ENCODE measurements around the gene CECR2.

The CECR2 gene

GRCh38 chr22:17359501-17359900, 9.8 kb upstream of the CECR2 start:
- H3K4me2 ChIP-seq (ENCODE audit: low read length), result no peak overlapping the region
- H3K4me1 ChIP-seq (ENCODE audit: control insufficient read depth in 1 of 2, insufficient read depth in 2 of 2, low read length in 2 of 2), result no peaks in the 10 kb centered on the region
- no peak overlapping the region for H3K27ac ChIP-seq (ENCODE audit: low read depth, low read length)
- H3K27me3 ChIP-seq (ENCODE audit: insufficient read depth, low read length), result no peaks in the 10 kb centered on the region
- H3K23ac ChIP-seq (ENCODE audit: low read length), result no peak overlapping the region
- H4K12ac ChIP-seq (ENCODE audit: low read depth, low read length), result no peak overlapping the region
- no peaks in the 10 kb centered on the region for H3K79me2 ChIP-seq (ENCODE audit: control insufficient read depth, insufficient read depth, low read length, poor library complexity)
- no CpG with 5 or more reads among the region's 4 CpGs for WGBS (ENCODE audit: extremely low coverage, insufficient coverage, insufficient read length)
- H2BK5ac ChIP-seq (ENCODE audit: low read depth, low read length, poor library complexity), result no peak overlapping the region
- no peak overlapping the region for H2BK12ac ChIP-seq (ENCODE audit: low read length)
- no peak overlapping the region for H3K4ac ChIP-seq (ENCODE audit: low read depth, low read length)
- H3K9ac ChIP-seq (ENCODE audit: low read length), result no peak overlapping the region
- no peak overlapping the region for H3K18ac ChIP-seq (ENCODE audit: low read length)
- no peak overlapping the region for H4K91ac ChIP-seq (ENCODE audit: low read depth, low read length)
- no peak overlapping the region for H4K8ac ChIP-seq (ENCODE audit: low read depth, low read length)
- no peaks in the 10 kb centered on the region for H3K9me3 ChIP-seq (ENCODE audit: insufficient read depth, low read depth, low read length)
- no peak overlapping the region for H2BK120ac ChIP-seq (ENCODE audit: insufficient read depth, low read length, poor library complexity)
- H3K14ac ChIP-seq (ENCODE audit: low read length), result no peak overlapping the region
- peak in 1 of 2 donors; percentile 30 for DNase-seq
- no peak overlapping the region for H3K4me3 ChIP-seq (ENCODE audit: low read depth, low read length)
- H3K79me1 ChIP-seq (ENCODE audit: low read length), result no peaks in the 10 kb centered on the region
- H3K36me3 ChIP-seq (ENCODE audit: control insufficient read depth in 1 of 2, insufficient read depth in 2 of 2, low read length in 2 of 2), result no peaks in the 10 kb centered on the region
- H2AK5ac ChIP-seq (ENCODE audit: low read length), result no peak overlapping the region
- H2AFZ ChIP-seq (ENCODE audit: insufficient read depth, low read length, poor library complexity), result no peak overlapping the region

GRCh38 chr22:17366329-17366728, 2.9 kb upstream of the CECR2 start:
- peaks cover 8% of the 10 kb centered on the region for H3K79me2 ChIP-seq (ENCODE audit: control insufficient read depth, insufficient read depth, low read length, poor library complexity)
- no peak overlapping the region for H3K14ac ChIP-seq (ENCODE audit: low read length)

GRCh38 chr22:17366830-17367229, 2.4 kb upstream of the CECR2 start:
- Histone ChIP-seq H2BK12ac (ENCODE audit: low read length) (peak overlapping the region; percentile 5), H3K14ac (ENCODE audit: low read length) (no peak overlapping the region), H4K8ac (ENCODE audit: low read depth, low read length) (peak overlapping the region; percentile 40), H3K9me3 (ENCODE audit: insufficient read depth, low read depth, low read length) (no peaks in the 10 kb centered on the region), H4K91ac (ENCODE audit: low read depth, low read length) (peak overlapping the region; percentile 21), H3K4me2 (ENCODE audit: low read length) (peak overlapping the region; percentile 20), H2AFZ (ENCODE audit: insufficient read depth, low read length, poor library complexity) (no peak overlapping the region), H3K79me1 (ENCODE audit: low read length) (peaks cover 8% of the 10 kb centered on the region), H3K79me2 (ENCODE audit: control insufficient read depth, insufficient read depth, low read length, poor library complexity) (peaks cover 8% of the 10 kb centered on the region), H3K18ac (ENCODE audit: low read length) (no peak overlapping the region), H3K4me3 (ENCODE audit: low read depth, low read length) (no peak overlapping the region), H2BK5ac (ENCODE audit: low read depth, low read length, poor library complexity) (no peak overlapping the region), H3K4me1 (ENCODE audit: control insufficient read depth in 1 of 2, insufficient read depth in 2 of 2, low read length in 2 of 2) (peaks cover 2 to 7% of the 10 kb centered on the region in 2 experiments), H3K27ac (ENCODE audit: low read depth, low read length) (no peak overlapping the region), H3K9ac (ENCODE audit: low read length) (no peak overlapping the region), H2AK5ac (ENCODE audit: low read length) (no peak overlapping the region), H3K27me3 (ENCODE audit: insufficient read depth, low read length) (no peaks in the 10 kb centered on the region), H3K23ac (ENCODE audit: low read length) (no peak overlapping the region), H2BK120ac (ENCODE audit: insufficient read depth, low read length, poor library complexity) (no peak overlapping the region), H3K4ac (ENCODE audit: low read depth, low read length) (no peak overlapping the region), H4K12ac (ENCODE audit: low read depth, low read length) (no peak overlapping the region), H3K36me3 (ENCODE audit: control insufficient read depth in 1 of 2, insufficient read depth in 2 of 2, low read length in 2 of 2) (no peaks in the 10 kb centered on the region)
- DNase-seq, result peak in 1 of 2 donors; percentile 28
- no CpG with 5 or more reads among the region's 11 CpGs for WGBS (ENCODE audit: extremely low coverage, insufficient coverage, insufficient read length)

More at GRCh38 chr22:17366329-17366728, 2.9 kb upstream of the CECR2 start:
- Histone ChIP-seq H2AFZ (ENCODE audit: insufficient read depth, low read length, poor library complexity) (no peak overlapping the region), H3K4me1 (ENCODE audit: control insufficient read depth in 1 of 2, insufficient read depth in 2 of 2, low read length in 2 of 2) (peaks cover 2 to 7% of the 10 kb centered on the region in 2 experiments), H2BK120ac (ENCODE audit: insufficient read depth, low read length, poor library complexity) (no peak overlapping the region), H4K91ac (ENCODE audit: low read depth, low read length) (peak overlapping the region; percentile 21), H3K9ac (ENCODE audit: low read length) (no peak overlapping the region), H3K9me3 (ENCODE audit: insufficient read depth, low read depth, low read length) (no peaks in the 10 kb centered on the region), H3K4me3 (ENCODE audit: low read depth, low read length) (no peak overlapping the region), H3K23ac (ENCODE audit: low read length) (no peak overlapping the region), H3K4me2 (ENCODE audit: low read length) (no peak overlapping the region), H3K79me1 (ENCODE audit: low read length) (peaks cover 8% of the 10 kb centered on the region), H2BK5ac (ENCODE audit: low read depth, low read length, poor library complexity) (no peak overlapping the region), H4K8ac (ENCODE audit: low read depth, low read length) (no peak overlapping the region), H3K27me3 (ENCODE audit: insufficient read depth, low read length) (no peaks in the 10 kb centered on the region), H3K18ac (ENCODE audit: low read length) (no peak overlapping the region), H4K12ac (ENCODE audit: low read depth, low read length) (no peak overlapping the region), H3K4ac (ENCODE audit: low read depth, low read length) (no peak overlapping the region), H2BK12ac (ENCODE audit: low read length) (no peak overlapping the region), H3K27ac (ENCODE audit: low read depth, low read length) (no peak overlapping the region), H2AK5ac (ENCODE audit: low read length) (no peak overlapping the region), H3K36me3 (ENCODE audit: control insufficient read depth in 1 of 2, insufficient read depth in 2 of 2, low read length in 2 of 2) (no peaks in the 10 kb centered on the region)
- no peak for DNase-seq
- no CpG with 5 or more reads among the region's 13 CpGs for WGBS (ENCODE audit: extremely low coverage, insufficient coverage, insufficient read length)

- no CpG with 5 or more reads among the region's 7 CpGs for WGBS (ENCODE audit: extremely low coverage, insufficient coverage, insufficient read length)
These were observed 1.1 kb upstream of the CECR2 start for GRCh38 chr22:17368144-17368543.

More at GRCh38 chr22:17368144-17368543, 1.1 kb upstream of the CECR2 start:
- Histone ChIP-seq H3K9ac (ENCODE audit: low read length) (peak overlapping the region; percentile 80), H3K79me1 (ENCODE audit: low read length) (peaks cover 8% of the 10 kb centered on the region), H3K4ac (ENCODE audit: low read depth, low read length) (no peak overlapping the region), H3K79me2 (ENCODE audit: control insufficient read depth, insufficient read depth, low read length, poor library complexity) (peaks cover 8% of the 10 kb centered on the region), H4K12ac (ENCODE audit: low read depth, low read length) (no peak overlapping the region), H2BK12ac (ENCODE audit: low read length) (no peak overlapping the region), H2AK5ac (ENCODE audit: low read length) (no peak overlapping the region), H3K14ac (ENCODE audit: low read length) (no peak overlapping the region), H3K4me2 (ENCODE audit: low read length) (peak overlapping the region; percentile 95), H2AFZ (ENCODE audit: insufficient read depth, low read length, poor library complexity) (no peak overlapping the region), H3K9me3 (ENCODE audit: insufficient read depth, low read depth, low read length) (no peaks in the 10 kb centered on the region), H3K4me1 (ENCODE audit: control insufficient read depth in 1 of 2, insufficient read depth in 2 of 2, low read length in 2 of 2) (peaks cover 2 to 7% of the 10 kb centered on the region in 2 experiments), H3K27ac (ENCODE audit: low read depth, low read length) (no peak overlapping the region), H4K8ac (ENCODE audit: low read depth, low read length) (no peak overlapping the region), H3K36me3 (ENCODE audit: control insufficient read depth in 1 of 2, insufficient read depth in 2 of 2, low read length in 2 of 2) (no peaks in the 10 kb centered on the region), H3K23ac (ENCODE audit: low read length) (no peak overlapping the region), H4K91ac (ENCODE audit: low read depth, low read length) (no peak overlapping the region), H2BK120ac (ENCODE audit: insufficient read depth, low read length, poor library complexity) (no peak overlapping the region), H3K4me3 (ENCODE audit: low read depth, low read length) (peak overlapping the region; percentile 74), H3K18ac (ENCODE audit: low read length) (no peak overlapping the region), H2BK5ac (ENCODE audit: low read depth, low read length, poor library complexity) (no peak overlapping the region), H3K27me3 (ENCODE audit: insufficient read depth, low read length) (no peaks in the 10 kb centered on the region)
- DNase-seq, result no peak
